H1 (cell line): ENCODE data around the gene LY86. TPM values are rescaled to one million over a fixed set of nuclear protein-coding genes. Genes with fewer than 3 reads are reported as not detected.

Experiments used
- CTCF ChIA-PET: fragments of 300-600 bp; sonication (Branson Sonifier 250); formaldehyde crosslinking; loops from one replicate; lab custom pipeline; 2021; ENCODE audit not compliant: partially characterized antibody; lab: Charles Lee
- POLR2A ChIA-PET: fragments of 300-600 bp; sonication (Branson Sonifier 250); formaldehyde crosslinking; loops from one replicate; lab custom pipeline; 2021; ENCODE audit warnings: inconsistent platforms; ENCODE audit not compliant: partially characterized antibody; lab: Charles Lee
- DNase-seq, 2 experiments: peaks; one replicate each; pipeline versions ENCODE4 v3.0.0 to v3.0.0-alpha.2; 2010 to 2022; ENCODE audit warnings: low spot score in 2 of 2, low read depth in 1 of 2, mixed read lengths in 1 of 2
- FAIRE-seq: peaks from 2 replicates; lab custom pipeline; 2011; peaks lifted over from hg19 to GRCh38; lab: Jason Lieb, UNC
- H2AFZ ChIP-seq: 2 replicates; pipeline ENCODE4 v1.8.1; 2012; ENCODE audit warnings: low read length, inconsistent platforms
- H2AK5ac ChIP-seq: 2 replicates; pipeline ENCODE4 v1.6.1; 2013; ENCODE audit warnings: low read depth, low read length
- H2BK120ac ChIP-seq: replicated peaks from 2 replicates; pipeline ENCODE3; 2013; ENCODE audit warnings: low read depth, low read length, inconsistent platforms
- H2BK12ac ChIP-seq: 2 replicates; pipeline ENCODE4 v1.6.1; 2013; ENCODE audit warnings: low read depth, low read length
- H2BK15ac ChIP-seq: 2 replicates; pipeline ENCODE4 v1.6.1; 2013; ENCODE audit warnings: low read length
- H2BK20ac ChIP-seq: 2 replicates; pipeline ENCODE4 v1.6.1; 2013; ENCODE audit warnings: low read length
- H2BK5ac ChIP-seq: 2 replicates; pipeline ENCODE4 v1.6.1; 2013; ENCODE audit warnings: low read depth, low read length
- H3K14ac ChIP-seq: 2 replicates; pipeline ENCODE4 v1.6.1; 2013; ENCODE audit warnings: inconsistent platforms; ENCODE audit not compliant: insufficient read length
- H3K18ac ChIP-seq: 2 replicates; pipeline ENCODE4 v1.6.1; 2013; ENCODE audit warnings: low read length; ENCODE audit errors: extremely low read depth
- H3K23ac ChIP-seq: 2 replicates; pipeline ENCODE4 v1.6.1; 2013; ENCODE audit warnings: inconsistent platforms; ENCODE audit not compliant: insufficient read length
- H3K23me2 ChIP-seq: 2 replicates; pipeline ENCODE4 v1.6.1; 2013; ENCODE audit warnings: low read depth, low read length
- H3K27ac ChIP-seq: 2 replicates; pipeline ENCODE4 v1.6.1; 2011; ENCODE audit warnings: low read depth, low read length, inconsistent platforms
- H3K27me3 ChIP-seq, 4 experiments: replicated peaks in 1 of 4; 1 replicate in 1 of 4; 2 replicates in 3 of 4; pipeline versions ENCODE4 v1.6.1 to v1.8.1; 2011 to 2013; ENCODE audit warnings: low read length in 3 of 4, mild to moderate bottlenecking in 3 of 4, inconsistent platforms in 2 of 4, mixed read lengths in 2 of 4, moderate library complexity in 1 of 4; ENCODE audit not compliant: control insufficient read depth in 3 of 4, insufficient read depth in 3 of 4; ENCODE audit errors: extremely low read depth in 1 of 4
- H3K36me3 ChIP-seq, 4 experiments: 2 replicates each; pipeline versions ENCODE4 v1.6.1 to v1.8.1; 2011 to 2013; ENCODE audit warnings: mild to moderate bottlenecking in 4 of 4, low read length in 3 of 4, moderate library complexity in 2 of 4, control low read depth in 1 of 4, inconsistent platforms in 1 of 4; ENCODE audit not compliant: insufficient read depth in 4 of 4, control insufficient read depth in 2 of 4
- H3K4ac ChIP-seq: replicated peaks from 2 replicates; pipeline ENCODE3; 2013; ENCODE audit warnings: low read length, low read depth, mixed read lengths, inconsistent platforms; ENCODE audit not compliant: insufficient read length
- H3K4me1 ChIP-seq, 4 experiments: replicated peaks in 1 of 4; 1 replicate in 1 of 4; 2 replicates in 3 of 4; pipeline versions ENCODE4 v1.6.1 to v1.8.1; 2011 to 2013; ENCODE audit warnings: low read length in 3 of 4, inconsistent platforms in 2 of 4, mixed read lengths in 1 of 4; ENCODE audit not compliant: insufficient read depth in 4 of 4, control insufficient read depth in 3 of 4
- H3K4me2 ChIP-seq, 2 experiments: 2 replicates each; pipeline versions ENCODE4 v1.6.1 to v1.8.1; 2011 to 2013; ENCODE audit warnings: low read depth in 2 of 2, low read length in 2 of 2, control low read depth in 1 of 2, inconsistent platforms in 1 of 2, mild to moderate bottlenecking in 1 of 2; ENCODE audit not compliant: insufficient read depth in 1 of 2
- H3K4me3 ChIP-seq, 4 experiments: fragments of 200-600, 300-600 bp in 1 of 4; sonication (generic), shearing (Covaris generic), sonication (Bioruptor Twin) in 1 of 4; 2 replicates each; pipeline versions ENCODE4 v1.5.1 to v1.8.1; 2011 to 2016; ENCODE audit warnings: low read length in 4 of 4, low read depth in 3 of 4, control low read depth in 2 of 4, inconsistent platforms in 2 of 4, mild to moderate bottlenecking in 2 of 4, mixed read lengths in 1 of 4, moderate library complexity in 1 of 4; ENCODE audit not compliant: insufficient read depth in 2 of 4; ENCODE audit errors: extremely low read depth in 1 of 4
- H3K56ac ChIP-seq: replicated peaks from 2 replicates; pipeline ENCODE3; 2013; ENCODE audit warnings: low read depth, mild to moderate bottlenecking, mixed read lengths, low read length, inconsistent platforms; ENCODE audit not compliant: insufficient read length
- H3K79me1 ChIP-seq: 2 replicates; pipeline ENCODE4 v1.6.1; 2013; ENCODE audit warnings: low read depth, low read length, control low read depth
- H3K79me2 ChIP-seq, 2 experiments: 2 replicates each; pipeline versions ENCODE4 v1.6.1 to v1.8.1; 2012 to 2013; ENCODE audit warnings: low read length in 2 of 2, mild to moderate bottlenecking in 2 of 2, inconsistent platforms in 1 of 2; ENCODE audit not compliant: insufficient read depth in 2 of 2, control insufficient read depth in 1 of 2
- H3K9ac ChIP-seq, 4 experiments: replicated peaks in 1 of 4; 1 replicate in 1 of 4; 2 replicates in 3 of 4; pipeline versions ENCODE4 v1.6.1 to v1.8.1; 2011 to 2013; ENCODE audit warnings: low read depth in 3 of 4, low read length in 3 of 4, control low read depth in 2 of 4, mild to moderate bottlenecking in 2 of 4, moderate library complexity in 2 of 4, inconsistent platforms in 1 of 4; ENCODE audit errors: extremely low read depth in 1 of 4
- H3K9me3 ChIP-seq, 2 experiments: 2 replicates each; pipeline versions ENCODE4 v1.6.1 to v1.8.1; 2012 to 2013; ENCODE audit warnings: mild to moderate bottlenecking in 2 of 2, moderate library complexity in 2 of 2, control low read depth in 1 of 2, inconsistent platforms in 1 of 2, low read depth in 1 of 2, low read length in 1 of 2, mixed read lengths in 1 of 2; ENCODE audit not compliant: insufficient read depth in 2 of 2
- H4K20me1 ChIP-seq, 2 experiments: replicated peaks in 1 of 2; 2 replicates each; pipeline versions ENCODE3 to v1.8.1; 2011 to 2013; ENCODE audit warnings: inconsistent platforms in 2 of 2, low read length in 2 of 2, mild to moderate bottlenecking in 1 of 2; ENCODE audit not compliant: insufficient read depth in 2 of 2, control insufficient read depth in 1 of 2
- H4K5ac ChIP-seq: 2 replicates; pipeline ENCODE4 v1.6.1; 2013; ENCODE audit warnings: low read length, low read depth, mixed read lengths, inconsistent platforms; ENCODE audit not compliant: insufficient read length
- H4K8ac ChIP-seq: 2 replicates; pipeline ENCODE4 v1.8.0; 2013; ENCODE audit warnings: mild to moderate bottlenecking, moderate library complexity, low read length, inconsistent platforms; ENCODE audit not compliant: insufficient read depth; ENCODE audit errors: extremely low read depth
- H4K91ac ChIP-seq: replicated peaks from 2 replicates; pipeline ENCODE3; 2013; ENCODE audit warnings: low read length, mixed read lengths, inconsistent platforms; ENCODE audit not compliant: insufficient read length
- CBX8 ChIP-seq: fragments of 300-800, 300-1000 bp; sonication (generic); IDR thresholded peaks from 2 replicates; pipeline ENCODE4 v1.7.1; 2016; ENCODE audit warnings: low read depth, low read length, borderline replicate concordance
- CREB1 ChIP-seq: IDR thresholded peaks from 2 replicates; pipeline ENCODE4 v1.6.1; 2012; ENCODE audit warnings: inconsistent platforms
- E2F6 ChIP-seq: IDR thresholded peaks from 2 replicates; pipeline ENCODE4 v1.6.1; 2012; ENCODE audit warnings: inconsistent platforms
- EZH2 ChIP-seq: fragments of 200-600 bp; sonication (generic); IDR thresholded peaks from 2 replicates; pipeline ENCODE4 v1.7.1; 2012; ENCODE audit warnings: low read depth, mild to moderate bottlenecking, moderate library complexity, low read length, inconsistent platforms; ENCODE audit not compliant: severe bottlenecking
- JUND ChIP-seq: IDR thresholded peaks from 2 replicates; pipeline ENCODE4 v1.6.1; 2011; ENCODE audit warnings: mild to moderate bottlenecking, improper control_type of control experiment, low read length
- KDM1A ChIP-seq: fragments of 200-600, 300-600 bp; sonication (generic); IDR thresholded peaks from 2 replicates; pipeline ENCODE4 v1.7.1; 2016; ENCODE audit warnings: mild to moderate bottlenecking, low read length, borderline replicate concordance
- KDM5A ChIP-seq: fragments of 200-600 bp; IDR thresholded peaks from 2 replicates; pipeline ENCODE4 v1.7.1; 2012; ENCODE audit warnings: mild to moderate bottlenecking, low read length, inconsistent platforms, mixed read lengths
- POLR2AphosphoS5 ChIP-seq: IDR thresholded peaks from 2 replicates; pipeline ENCODE4 v1.6.1; 2011; ENCODE audit warnings: low read depth, low read length
- RBBP5 ChIP-seq: IDR thresholded peaks from 2 replicates; pipeline ENCODE4 v1.7.1; 2012; ENCODE audit warnings: low read depth, mild to moderate bottlenecking, inconsistent platforms, low read length, moderate library complexity, borderline replicate concordance
- SP2 ChIP-seq: IDR thresholded peaks from 2 replicates; pipeline ENCODE4 v1.6.1; 2012; ENCODE audit warnings: mild to moderate bottlenecking, low read length, inconsistent platforms
- SP4 ChIP-seq: IDR thresholded peaks from 2 replicates; pipeline ENCODE4 v1.6.1; 2012; ENCODE audit warnings: low read length, inconsistent platforms
- SRF ChIP-seq: IDR thresholded peaks from 2 replicates; pipeline ENCODE4 v1.6.1; 2011; ENCODE audit warnings: mild to moderate bottlenecking, low read depth, low read length, moderate library complexity
- TAF7 ChIP-seq: optimal IDR thresholded peaks from 2 replicates; pipeline ENCODE3; 2011; ENCODE audit warnings: low read depth, mild to moderate bottlenecking, inconsistent platforms, low read length, moderate library complexity, borderline replicate concordance
- WGBS, 2 experiments: shearing (Covaris generic) in 1 of 2; methylation state at CpG; one replicate each; pipeline versions ENCODE4 v1.1.6 to v1.1.7; 2013 to 2015; ENCODE audit warnings: low lambda C conversion rate in 2 of 2, mixed read lengths in 2 of 2, inconsistent platforms in 1 of 2, low coverage in 1 of 2, missing lambda C conversion rate in 1 of 2; ENCODE audit not compliant: insufficient replicate concordance in 2 of 2, insufficient coverage in 1 of 2, insufficient read length in 1 of 2; ENCODE audit errors: extremely low coverage in 1 of 2, missing lambda C conversion rate in 1 of 2; 5-methylcytosine and 5-hydroxymethylcytosine counted together
- polyA plus RNA-seq, 7 experiments: library from polyadenylated mRNA; depleted of rRNA in 3 of 7; stranded (reverse) in 5 of 7; unstranded in 2 of 7; fragments of >200 nt in 5 of 7; fragments of 200-250 nt in 2 of 7; gene quantifications; 1 replicate in 5 of 7; 2 replicates in 1 of 7; 4 replicates in 1 of 7; pipeline versions ENCODE4 v1.2.1 to v1.2.3, GENCODE V29; 2011 to 2013; ENCODE audit warnings: missing spikeins in 2 of 7, mixed read lengths in 2 of 7
- total RNA-seq: library from RNA; stranded (reverse); fragmentation: NEBNext Ultra II Directional; extraction: Animal tissue kit (Norgen Biotek cat#: 25700); gene quantifications from 2 replicates; pipeline ENCODE4 v1.2.1, GENCODE V29; 2021

LY86 gene
- total and polyA plus RNA-seq, 2 of the 8 experiments (the other 6 are each of a cell fraction or from before 2014, with no cell fraction given): not detected

- DNase-seq: no peak
- Histone ChIP-seq H2BK120ac (no peak overlapping the region), H2BK15ac (no peak overlapping the region)
- TF ChIP-seq E2F6 (no peak), CREB1 (no peak), SP4 (no peak), CBX8 (no peak), KDM1A (no peak), KDM5A (no peak), TAF7 (no peak), SP2 (no peak), SRF (no peak), EZH2 (no peak), JUND (no peak), POLR2AphosphoS5 (no peak), RBBP5 (no peak)
- TF ChIP-seq, all 59 proteins: peak for 0
- no peaks in the 10 kb centered on the region for H3K23me2 ChIP-seq
- H4K8ac ChIP-seq: no peak overlapping the region
- FAIRE-seq: no peak
- POLR2A ChIA-PET: interaction anchor here (0.6 kb wide), 1 partner anchor 263 kb away, joined by 3 read pairs; no protein-coding TSS in a partner anchor
- no peak overlapping the region for H4K91ac ChIP-seq
- no peaks in the 10 kb centered on the region for H3K36me3 ChIP-seq
- H2AK5ac ChIP-seq: no peak overlapping the region
- H2BK20ac ChIP-seq: no peak overlapping the region
- H4K5ac ChIP-seq: no peak overlapping the region
- H3K9ac ChIP-seq: no peak overlapping the region
- no peak overlapping the region for H3K14ac ChIP-seq
- H3K4me3 ChIP-seq: no peak overlapping the region
- no peak overlapping the region for H3K27ac ChIP-seq
- H3K4me2 ChIP-seq: no peak overlapping the region
- no peak overlapping the region for H2BK5ac ChIP-seq
- H3K79me2 ChIP-seq: no peaks in the 10 kb centered on the region
- no peak overlapping the region for H3K56ac ChIP-seq
- H3K4ac ChIP-seq: no peak overlapping the region
- H4K20me1 ChIP-seq: no peaks in the 10 kb centered on the region
- H2AFZ ChIP-seq: no peak overlapping the region
- H2BK12ac ChIP-seq: no peak overlapping the region
- no peak overlapping the region for H3K23ac ChIP-seq
- H3K9me3 ChIP-seq: peaks cover 0 to 8% of the 10 kb centered on the region in 2 experiments; a peak in 1 of 4 replicates
- CTCF ChIA-PET: interaction anchor here (0.7 to 1.3 kb wide), 2 partner anchors 33 to 532 kb away, joined by 3 to 4 read pairs; no protein-coding TSS in a partner anchor
- H3K4me1 ChIP-seq: no peaks in the 10 kb centered on the region
- no peaks in the 10 kb centered on the region for H3K27me3 ChIP-seq
- H3K79me1 ChIP-seq: no peaks in the 10 kb centered on the region
- H3K18ac ChIP-seq: no peak overlapping the region
- WGBS, 2 experiments: 87% methylated on average over 1 of the region's 1 CpG; no CpG with 5 or more reads in 1 of the 2 experiments
These were observed 9.2 kb upstream of the LY86 start for GRCh38 chr6:6579281-6579680.
